Naive thymus-derived CD8-positive, alpha-beta T cell (primary cell): Measurements from ENCODE around the gene ABCC9. TPM values are rescaled to one million over a fixed set of nuclear protein-coding genes. Genes with fewer than 3 reads are reported as not detected.
"Not testable (repeated sequence)": the region's sequence is repeated elsewhere in the genome, so short reads cannot be mapped to it uniquely, and the experiment has no call there.

Experiments
- ATAC-seq, 2 donors: fragments of 150-1000 bp; cut with Tn5 transposase in 1 of 2; sonication (Bioruptor Pico), chemical (Tn5 transposase) in 1 of 2; 1 replicate in 1 of 2; 2 replicates in 1 of 2; pipeline ENCODE4 v1.10.0; 2021; ENCODE audit warnings: mild to moderate bottlenecking in 2 of 2, moderate library complexity in 2 of 2
- POLR2A ChIA-PET: fragments of 350-600 bp; sonication (Branson Sonifier 250); formaldehyde crosslinking; loops from one replicate; lab custom pipeline; 2021; ENCODE audit warnings: antibody characterized with exemption; lab: Charles Lee
- DNase-seq, 10 donors: peaks; one replicate each; pipeline versions ENCODE4 v3.0.0 to v3.0.0-alpha.2; 2020 to 2022
- H3K27ac Mint-ChIP-seq, 10 donors: one replicate each; pipeline ENCODE4 v1.8.0; 2020 to 2022; ENCODE audit warnings: mild to moderate bottlenecking in 10 of 10, mixed read lengths in 10 of 10, moderate library complexity in 4 of 10, inconsistent platforms in 1 of 10
- H3K27me3 Mint-ChIP-seq, 5 donors: one replicate each; pipeline ENCODE4 v1.8.0; 2021 to 2022; ENCODE audit warnings: mixed read lengths in 5 of 5
- H3K36me3 Mint-ChIP-seq, 3 donors: one replicate each; pipeline ENCODE4 v1.8.0; 2020 to 2022; ENCODE audit warnings: mixed read lengths in 3 of 3, mild to moderate bottlenecking in 2 of 3, inconsistent platforms in 1 of 3
- H3K4me1 Mint-ChIP-seq, 4 donors: one replicate each; pipeline ENCODE4 v1.8.0; 2021 to 2022; ENCODE audit warnings: mixed read lengths in 4 of 4
- H3K4me3 Mint-ChIP-seq, 10 donors: one replicate each; pipeline ENCODE4 v1.8.0; 2020 to 2022; ENCODE audit warnings: mild to moderate bottlenecking in 10 of 10, mixed read lengths in 10 of 10, moderate library complexity in 6 of 10, inconsistent platforms in 1 of 10
- H3K9me3 Mint-ChIP-seq, 9 donors: one replicate each; pipeline ENCODE4 v1.8.0; 2020 to 2022; ENCODE audit warnings: mixed read lengths in 9 of 9, mild to moderate bottlenecking in 3 of 9, inconsistent platforms in 1 of 9, moderate library complexity in 1 of 9
- polyA plus RNA-seq, 3 donors: library from polyadenylated mRNA; unstranded; fragments of 300-500 nt; fragmentation: Illumina TruSeq; gene quantifications; one replicate each; pipeline ENCODE4 v1.2.3, GENCODE V29; 2021
- total RNA-seq, 8 experiments: library from RNA in 2 of 8; stranded (reverse) in 2 of 8; gene quantifications; one replicate each; pipeline ENCODE4 v1.2.3 and lab custom pipeline; 2021 to 2026

ABCC9 gene
- total and polyA plus RNA-seq, 5 experiments from 2014 or later: not detected

DNA sequence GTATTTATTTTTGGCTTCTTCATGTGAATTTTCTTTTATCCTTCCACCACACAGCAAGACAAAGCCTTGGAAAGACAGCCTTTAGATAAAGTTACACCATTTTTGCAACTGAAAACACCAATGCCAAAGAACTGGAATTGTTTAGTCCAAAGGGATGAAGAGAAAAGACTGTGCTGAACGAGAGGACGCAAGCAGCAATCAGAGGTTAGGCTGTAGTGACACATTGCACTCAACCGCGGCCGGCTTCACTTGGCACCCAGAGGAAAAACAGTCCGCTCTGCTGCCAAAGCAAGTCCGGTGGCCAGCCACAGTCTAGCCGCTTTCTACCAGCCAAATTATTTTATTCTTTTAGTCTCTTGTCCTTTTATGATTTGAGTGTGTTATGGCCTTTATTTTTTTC lies 117.6 kb downstream of the ABCC9 start:
- DNase-seq: no peak
- H3K27ac Mint-ChIP-seq: no peak overlapping the region
- POLR2A ChIA-PET: no interaction called here
- H3K4me3 Mint-ChIP-seq: no peak overlapping the region
- H3K36me3 Mint-ChIP-seq: no peaks in the 10 kb centered on the region
- ATAC-seq: no peak
- no peaks in the 10 kb centered on the region for H3K4me1 Mint-ChIP-seq
- H3K27me3 Mint-ChIP-seq: peaks cover 0 to 19% (median 9%) of the 10 kb centered on the region in 5 donors
- peaks cover 0 to 2% (median 0%) of the 10 kb centered on the region in 9 donors for H3K9me3 Mint-ChIP-seq

DNA sequence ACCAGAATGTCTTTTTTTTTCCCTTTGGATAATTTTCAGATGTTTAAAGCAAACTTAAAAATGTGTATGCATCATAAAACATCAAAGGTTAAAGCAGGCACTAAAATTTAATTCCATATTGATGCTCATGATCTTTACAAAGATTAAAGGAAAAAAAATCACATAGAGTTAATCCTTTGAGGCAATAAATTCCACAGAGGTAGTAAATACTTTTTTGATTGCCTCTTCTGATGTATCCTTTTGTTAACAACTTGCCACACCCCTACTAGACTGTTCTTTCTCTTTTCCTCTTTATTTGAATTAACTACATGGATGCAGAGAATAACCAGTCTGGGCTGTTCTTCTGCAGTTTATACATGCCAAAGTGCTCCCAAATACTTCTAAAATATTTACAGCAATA lies 121.5 kb downstream of the ABCC9 start:
- DNase-seq: no peak
- no peaks in the 10 kb centered on the region for H3K36me3 Mint-ChIP-seq
- POLR2A ChIA-PET: no interaction called here
- H3K4me3 Mint-ChIP-seq: no peak overlapping the region
- no peak for ATAC-seq
- H3K9me3 Mint-ChIP-seq: peaks cover 0 to 2% (median 0%) of the 10 kb centered on the region in 9 donors
- no peak overlapping the region for H3K27ac Mint-ChIP-seq
- peaks cover 0 to 30% (median 7%) of the 10 kb centered on the region in 5 donors for H3K27me3 Mint-ChIP-seq
- no peaks in the 10 kb centered on the region for H3K4me1 Mint-ChIP-seq

DNA sequence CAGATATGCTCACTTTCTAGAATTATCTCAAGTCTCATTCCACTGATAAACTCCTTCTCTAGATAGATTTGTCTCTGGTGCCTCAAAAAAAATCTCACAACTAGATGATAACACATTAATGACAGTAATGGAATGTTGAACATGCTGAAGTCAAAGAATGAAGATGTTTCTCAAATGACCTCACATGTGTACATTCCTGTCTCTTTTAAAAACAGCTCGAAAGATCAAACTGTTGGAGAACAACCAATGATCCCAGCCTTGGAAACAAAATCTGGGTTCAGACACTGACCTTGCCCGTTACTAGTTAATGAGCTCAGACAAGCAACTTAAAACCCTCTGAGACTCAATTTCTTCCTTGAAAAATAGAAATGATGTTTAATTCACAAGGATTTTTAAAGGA lies 122.0 kb downstream of the ABCC9 start:
- peaks cover 0 to 2% (median 0%) of the 10 kb centered on the region in 9 donors for H3K9me3 Mint-ChIP-seq
- POLR2A ChIA-PET: no interaction called here
- ATAC-seq (no peak), DNase-seq (no peak)
- H3K4me1 Mint-ChIP-seq: no peaks in the 10 kb centered on the region
- no peak overlapping the region for H3K4me3 Mint-ChIP-seq
- peaks cover 0 to 27% (median 7%) of the 10 kb centered on the region in 5 donors for H3K27me3 Mint-ChIP-seq
- H3K36me3 Mint-ChIP-seq: no peaks in the 10 kb centered on the region
- H3K27ac Mint-ChIP-seq: no peak overlapping the region

DNA sequence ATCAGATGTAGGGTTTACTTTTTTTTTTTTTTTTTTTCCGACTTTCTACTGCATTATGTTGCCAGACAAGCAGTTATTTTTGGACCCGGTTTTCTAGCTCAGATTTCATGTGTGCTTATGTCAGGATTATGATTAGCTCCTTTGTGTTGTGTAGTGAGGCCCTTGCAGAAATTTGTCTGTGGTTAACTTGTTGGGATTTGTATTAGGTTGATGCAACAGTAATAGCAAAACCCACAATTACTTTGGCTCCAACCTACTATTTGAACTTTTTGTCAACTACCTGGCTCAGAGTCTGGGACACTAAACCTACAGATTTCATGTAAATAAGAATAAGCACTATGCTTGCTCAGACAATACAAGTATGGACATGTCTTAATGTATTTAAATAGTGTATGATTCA lies 122.6 kb downstream of the ABCC9 start:
- no peak for ATAC-seq
- Mint-ChIP-seq H3K4me3 (no peak overlapping the region), H3K27ac (no peak overlapping the region), H3K27me3 (peaks cover 0 to 21% (median 7%) of the 10 kb centered on the region in 5 donors), H3K36me3 (no peaks in the 10 kb centered on the region), H3K4me1 (no peaks in the 10 kb centered on the region), H3K9me3 (peaks cover 0 to 2% (median 0%) of the 10 kb centered on the region in 9 donors)
- POLR2A ChIA-PET: no interaction called here
- no peak for DNase-seq

- Mint-ChIP-seq H3K36me3 (no peaks in the 10 kb centered on the region), H3K4me1 (no peaks in the 10 kb centered on the region), H3K27ac (no peak overlapping the region), H3K27me3 (peaks cover 0 to 14% (median 7%) of the 10 kb centered on the region in 5 donors), H3K4me3 (no peak overlapping the region), H3K9me3 (peaks cover 0 to 11% (median 2%) of the 10 kb centered on the region in 9 donors)
- POLR2A ChIA-PET: no interaction called here
- DNase-seq: no peak
- ATAC-seq: no peak
These were observed 125.7 kb downstream of the ABCC9 start for GRCh38 chr12:21815306-21816062.

DNA sequence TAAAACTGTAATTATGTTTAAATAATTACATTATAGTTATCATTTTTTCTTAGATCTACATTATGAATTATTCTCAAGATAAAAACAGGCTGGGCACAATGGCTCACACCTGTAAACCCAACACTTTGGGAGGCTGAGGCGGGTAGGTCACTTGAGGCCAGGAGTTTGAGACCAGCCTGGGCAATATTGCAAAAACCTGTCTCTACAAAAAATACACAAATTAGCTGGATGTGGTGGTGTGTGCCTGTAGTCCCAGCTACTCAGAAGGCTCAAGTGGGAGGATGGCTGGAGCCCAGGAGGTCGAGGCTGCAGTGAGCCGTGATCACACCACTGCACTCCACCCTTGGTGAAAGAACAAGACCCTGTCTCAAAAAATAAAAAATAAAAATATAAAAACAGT lies 126.4 kb downstream of the ABCC9 start:
- DNase-seq (no peak), ATAC-seq (no peak)
- Mint-ChIP-seq H3K27me3 (peaks cover 0 to 13% (median 7%) of the 10 kb centered on the region in 5 donors), H3K27ac (no peak overlapping the region), H3K9me3 (peaks cover 0 to 15% (median 4%) of the 10 kb centered on the region in 9 donors), H3K4me3 (no peak overlapping the region), H3K4me1 (no peaks in the 10 kb centered on the region), H3K36me3 (no peaks in the 10 kb centered on the region)
- POLR2A ChIA-PET: no interaction called here

GRCh38 chr12:21814327-21814726 lies 126.9 kb downstream of the ABCC9 start:
- Mint-ChIP-seq H3K4me3 (no peak overlapping the region), H3K27ac (no peak overlapping the region), H3K4me1 (no peaks in the 10 kb centered on the region), H3K27me3 (peaks cover 0 to 13% (median 7%) of the 10 kb centered on the region in 5 donors), H3K9me3 (peaks cover 0 to 15% (median 4%) of the 10 kb centered on the region in 9 donors), H3K36me3 (no peaks in the 10 kb centered on the region)
- POLR2A ChIA-PET: no interaction called here
- ATAC-seq: no peak
- DNase-seq: no peak

DNA sequence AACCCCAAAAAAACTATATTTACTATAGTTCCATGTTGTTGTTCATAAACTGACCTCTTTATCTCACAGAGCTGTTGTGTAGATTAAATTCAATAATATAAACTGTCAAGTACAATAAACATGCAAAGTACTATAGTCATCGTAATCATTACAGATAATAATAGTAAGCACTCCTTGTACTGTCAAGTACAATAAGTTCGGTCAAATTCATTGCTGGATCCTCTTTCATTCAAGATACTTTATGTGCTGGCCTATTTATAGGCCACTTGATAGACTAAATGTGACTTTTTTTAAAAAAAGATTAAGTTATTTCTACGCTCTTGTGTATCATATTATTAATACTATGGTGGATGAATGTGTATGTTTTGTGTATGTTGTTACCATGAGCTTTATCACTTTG lies 127.5 kb downstream of the ABCC9 start:
- POLR2A ChIA-PET: no interaction called here
- peaks cover 0 to 15% (median 4%) of the 10 kb centered on the region in 9 donors for H3K9me3 Mint-ChIP-seq
- DNase-seq: no peak
- H3K27me3 Mint-ChIP-seq: peaks cover 0 to 13% (median 7%) of the 10 kb centered on the region in 5 donors
- no peak for ATAC-seq
- H3K4me3 Mint-ChIP-seq: no peak overlapping the region
- H3K27ac Mint-ChIP-seq: no peak overlapping the region
- no peaks in the 10 kb centered on the region for H3K36me3 Mint-ChIP-seq
- H3K4me1 Mint-ChIP-seq: no peaks in the 10 kb centered on the region

GRCh38 chr12:21813125-21813524 lies 128.1 kb downstream of the ABCC9 start:
- ATAC-seq (no peak), DNase-seq (no peak)
- Mint-ChIP-seq H3K27ac (no peak overlapping the region), H3K27me3 (peaks cover 0 to 13% (median 7%) of the 10 kb centered on the region in 5 donors), H3K36me3 (no peaks in the 10 kb centered on the region), H3K9me3 (peaks cover 0 to 15% (median 4%) of the 10 kb centered on the region in 9 donors), H3K4me3 (no peak overlapping the region), H3K4me1 (no peaks in the 10 kb centered on the region)
- POLR2A ChIA-PET: no interaction called here

- ATAC-seq, H3K4me1 Mint-ChIP-seq, H3K36me3 Mint-ChIP-seq, H3K27ac Mint-ChIP-seq, DNase-seq, POLR2A ChIA-PET, H3K4me3 Mint-ChIP-seq, H3K27me3 Mint-ChIP-seq: not testable (repeated sequence)
- H3K9me3 Mint-ChIP-seq: peaks cover 0 to 15% (median 4%) of the 10 kb centered on the region in 9 donors
These were observed 128.9 kb downstream of the ABCC9 start for GRCh38 chr12:21812340-21812739.

DNA sequence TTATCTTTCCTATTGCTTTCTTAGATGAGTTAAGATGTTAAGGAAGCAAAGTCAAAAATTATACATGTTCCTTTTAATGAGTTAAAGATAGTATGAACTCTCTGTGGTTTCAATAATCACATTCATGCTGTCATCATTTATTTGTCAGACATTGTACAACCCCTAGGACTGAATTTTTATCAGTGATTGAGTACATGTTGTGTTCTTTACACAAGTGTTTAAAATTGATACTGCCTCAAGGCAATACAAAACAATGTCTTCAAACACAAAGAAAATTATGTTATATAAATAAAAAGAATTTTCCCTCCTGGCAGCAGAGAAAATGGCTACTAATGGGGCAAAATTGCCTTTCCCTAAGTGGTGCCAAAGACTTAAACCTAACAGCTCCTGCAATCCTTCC lies 132.1 kb downstream of the ABCC9 start:
- Mint-ChIP-seq H3K36me3 (no peaks in the 10 kb centered on the region), H3K27me3 (peaks cover 0 to 4% (median 0%) of the 10 kb centered on the region in 5 donors), H3K9me3 (peaks cover 0 to 15% (median 4%) of the 10 kb centered on the region in 9 donors), H3K4me1 (no peaks in the 10 kb centered on the region), H3K4me3 (no peak overlapping the region), H3K27ac (no peak overlapping the region)
- POLR2A ChIA-PET: no interaction called here
- no peak for DNase-seq
- no peak for ATAC-seq

DNA sequence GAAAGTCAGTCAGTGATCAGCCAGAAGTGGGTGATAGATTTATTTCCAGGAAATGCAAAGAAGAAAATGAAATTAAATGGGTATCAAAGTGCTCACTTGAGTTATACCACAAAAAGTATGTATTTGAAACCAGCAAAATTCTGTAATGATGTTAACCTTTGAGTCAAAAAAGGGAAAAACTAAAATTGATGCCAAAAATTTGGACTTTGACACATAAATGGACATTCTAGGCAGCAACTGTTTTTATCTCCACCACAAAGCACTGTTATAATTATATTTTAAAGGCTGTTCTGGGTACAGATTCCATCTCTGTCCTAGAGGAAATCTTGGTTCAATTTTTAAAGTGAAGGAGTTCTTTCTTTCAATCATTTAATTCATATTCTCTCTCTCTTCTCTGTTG lies 135.0 kb downstream of the ABCC9 start:
- Mint-ChIP-seq H3K4me1 (no peaks in the 10 kb centered on the region), H3K27me3 (peaks cover 0 to 4% (median 0%) of the 10 kb centered on the region in 5 donors), H3K4me3 (no peak overlapping the region), H3K36me3 (no peaks in the 10 kb centered on the region), H3K27ac (no peak overlapping the region), H3K9me3 (peaks cover 0 to 14% (median 3%) of the 10 kb centered on the region in 9 donors)
- no peak for DNase-seq
- POLR2A ChIA-PET: no interaction called here
- ATAC-seq: no peak

GRCh38 chr12:21801522-21802288 lies 139.5 kb downstream of the ABCC9 start:
- Mint-ChIP-seq H3K36me3 (no peaks in the 10 kb centered on the region), H3K27ac (no peak overlapping the region), H3K27me3 (peaks cover 0 to 4% (median 1%) of the 10 kb centered on the region in 5 donors), H3K4me3 (no peak overlapping the region), H3K4me1 (no peaks in the 10 kb centered on the region), H3K9me3 (no peaks in the 10 kb centered on the region)
- ATAC-seq (no peak), DNase-seq (no peak)
- POLR2A ChIA-PET: no interaction called here
